Measurements from ENCODE around the gene MOB2.

The MOB2 gene

DNA sequence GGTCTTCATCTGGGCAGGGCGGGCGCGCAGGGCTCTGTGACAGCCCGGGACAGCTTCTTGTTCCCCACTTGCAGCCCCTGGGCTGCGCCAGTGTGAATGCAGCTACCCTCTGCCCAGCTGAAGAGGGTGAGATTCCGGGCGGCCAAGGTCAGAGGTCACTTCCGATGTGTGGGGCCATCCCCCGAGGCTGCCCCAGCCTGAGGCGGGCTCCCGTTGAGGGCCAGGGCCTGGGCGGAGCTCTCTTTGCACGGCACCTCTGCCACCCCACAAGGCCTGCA lies 23.9 kb downstream of the MOB2 start:
- no peak for TF ChIP-seq TAF1 (IDR thresholded peaks at IDR 0.05; ENCODE audit: borderline replicate concordance, insufficient read depth, low read length)
- no peak for TF ChIP-seq SIN3A (IDR thresholded peaks at IDR 0.05; ENCODE audit: borderline replicate concordance, insufficient read depth, low read length)
- TF ChIP-seq FOXP2 (optimal IDR thresholded peaks at IDR 0.05; ENCODE audit: borderline replicate concordance, extremely low read depth, extremely low read length, insufficient read depth) = no peak
- no peak for TF ChIP-seq POLR2AphosphoS5 (IDR thresholded peaks at IDR 0.05; ENCODE audit: low read depth, low read length)
- TF ChIP-seq, protein P1, sequence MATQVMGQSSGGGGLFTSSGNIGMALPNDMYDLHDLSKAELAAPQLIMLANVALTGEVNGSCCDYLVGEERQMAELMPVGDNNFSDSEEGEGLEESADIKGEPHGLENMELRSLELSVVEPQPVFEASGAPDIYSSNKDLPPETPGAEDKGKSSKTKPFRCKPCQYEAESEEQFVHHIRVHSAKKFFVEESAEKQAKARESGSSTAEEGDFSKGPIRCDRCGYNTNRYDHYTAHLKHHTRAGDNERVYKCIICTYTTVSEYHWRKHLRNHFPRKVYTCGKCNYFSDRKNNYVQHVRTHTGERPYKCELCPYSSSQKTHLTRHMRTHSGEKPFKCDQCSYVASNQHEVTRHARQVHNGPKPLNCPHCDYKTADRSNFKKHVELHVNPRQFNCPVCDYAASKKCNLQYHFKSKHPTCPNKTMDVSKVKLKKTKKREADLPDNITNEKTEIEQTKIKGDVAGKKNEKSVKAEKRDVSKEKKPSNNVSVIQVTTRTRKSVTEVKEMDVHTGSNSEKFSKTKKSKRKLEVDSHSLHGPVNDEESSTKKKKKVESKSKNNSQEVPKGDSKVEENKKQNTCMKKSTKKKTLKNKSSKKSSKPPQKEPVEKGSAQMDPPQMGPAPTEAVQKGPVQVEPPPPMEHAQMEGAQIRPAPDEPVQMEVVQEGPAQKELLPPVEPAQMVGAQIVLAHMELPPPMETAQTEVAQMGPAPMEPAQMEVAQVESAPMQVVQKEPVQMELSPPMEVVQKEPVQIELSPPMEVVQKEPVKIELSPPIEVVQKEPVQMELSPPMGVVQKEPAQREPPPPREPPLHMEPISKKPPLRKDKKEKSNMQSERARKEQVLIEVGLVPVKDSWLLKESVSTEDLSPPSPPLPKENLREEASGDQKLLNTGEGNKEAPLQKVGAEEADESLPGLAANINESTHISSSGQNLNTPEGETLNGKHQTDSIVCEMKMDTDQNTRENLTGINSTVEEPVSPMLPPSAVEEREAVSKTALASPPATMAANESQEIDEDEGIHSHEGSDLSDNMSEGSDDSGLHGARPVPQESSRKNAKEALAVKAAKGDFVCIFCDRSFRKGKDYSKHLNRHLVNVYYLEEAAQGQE (IDR thresholded peaks at IDR 0.05; ENCODE audit: insufficient read depth in 1 of 2, low read depth in 2 of 2, low read length in 2 of 2) = no peak

DNA sequence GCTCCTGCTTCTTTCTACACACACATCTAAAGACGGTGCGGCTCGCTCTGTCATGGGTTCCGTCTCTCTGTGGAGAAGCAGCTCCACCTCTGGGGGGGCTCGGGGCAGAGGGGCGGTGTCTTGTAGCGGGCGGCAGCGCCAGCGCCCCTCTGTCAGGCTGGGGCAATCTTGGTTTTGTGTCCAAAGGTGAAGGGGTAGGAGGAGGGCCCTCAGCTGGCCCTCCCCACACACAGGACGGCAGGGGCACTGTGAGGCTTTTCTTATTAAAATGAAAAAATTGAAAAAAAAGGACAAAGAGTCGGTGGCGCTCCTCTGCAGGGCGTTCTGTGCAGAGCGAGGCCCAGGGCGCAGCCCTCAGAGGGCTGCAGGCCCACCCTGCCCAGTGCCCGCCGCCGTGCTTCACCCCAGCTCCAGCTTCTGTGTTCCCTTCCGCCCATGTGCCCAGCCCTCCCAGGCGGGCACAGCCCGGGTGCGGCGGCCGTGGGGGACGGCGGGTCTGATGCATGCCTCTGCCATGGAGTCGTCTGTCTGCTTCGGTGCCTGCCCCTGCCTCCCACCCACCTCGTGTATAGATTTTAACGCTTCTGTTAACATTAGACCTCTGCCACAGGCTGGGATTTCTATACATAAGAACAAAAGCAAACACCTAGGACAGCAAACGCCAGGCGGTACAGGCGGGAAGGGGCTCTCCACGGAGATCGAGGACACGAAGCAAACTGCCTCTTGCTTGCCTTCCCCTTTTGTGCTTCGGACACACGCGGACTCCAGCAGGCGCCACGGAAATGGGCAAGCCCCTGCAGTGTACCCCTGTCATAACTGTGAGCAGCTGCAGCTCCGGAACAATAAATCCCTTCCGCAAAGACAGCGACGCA lies 24.5 kb downstream of the MOB2 start:
- TF ChIP-seq, protein P1 (IDR thresholded peaks at IDR 0.05; ENCODE audit: insufficient read depth in 1 of 2, low read depth in 2 of 2, low read length in 2 of 2) = no peak
- TF ChIP-seq TAF1 (IDR thresholded peaks at IDR 0.05; ENCODE audit: borderline replicate concordance, insufficient read depth, low read length) (no peak), SIN3A (IDR thresholded peaks at IDR 0.05; ENCODE audit: borderline replicate concordance, insufficient read depth, low read length) (no peak), POLR2AphosphoS5 (IDR thresholded peaks at IDR 0.05; ENCODE audit: low read depth, low read length) (no peak), FOXP2 (optimal IDR thresholded peaks at IDR 0.05; ENCODE audit: borderline replicate concordance, extremely low read depth, extremely low read length, insufficient read depth) (no peak)

DNA sequence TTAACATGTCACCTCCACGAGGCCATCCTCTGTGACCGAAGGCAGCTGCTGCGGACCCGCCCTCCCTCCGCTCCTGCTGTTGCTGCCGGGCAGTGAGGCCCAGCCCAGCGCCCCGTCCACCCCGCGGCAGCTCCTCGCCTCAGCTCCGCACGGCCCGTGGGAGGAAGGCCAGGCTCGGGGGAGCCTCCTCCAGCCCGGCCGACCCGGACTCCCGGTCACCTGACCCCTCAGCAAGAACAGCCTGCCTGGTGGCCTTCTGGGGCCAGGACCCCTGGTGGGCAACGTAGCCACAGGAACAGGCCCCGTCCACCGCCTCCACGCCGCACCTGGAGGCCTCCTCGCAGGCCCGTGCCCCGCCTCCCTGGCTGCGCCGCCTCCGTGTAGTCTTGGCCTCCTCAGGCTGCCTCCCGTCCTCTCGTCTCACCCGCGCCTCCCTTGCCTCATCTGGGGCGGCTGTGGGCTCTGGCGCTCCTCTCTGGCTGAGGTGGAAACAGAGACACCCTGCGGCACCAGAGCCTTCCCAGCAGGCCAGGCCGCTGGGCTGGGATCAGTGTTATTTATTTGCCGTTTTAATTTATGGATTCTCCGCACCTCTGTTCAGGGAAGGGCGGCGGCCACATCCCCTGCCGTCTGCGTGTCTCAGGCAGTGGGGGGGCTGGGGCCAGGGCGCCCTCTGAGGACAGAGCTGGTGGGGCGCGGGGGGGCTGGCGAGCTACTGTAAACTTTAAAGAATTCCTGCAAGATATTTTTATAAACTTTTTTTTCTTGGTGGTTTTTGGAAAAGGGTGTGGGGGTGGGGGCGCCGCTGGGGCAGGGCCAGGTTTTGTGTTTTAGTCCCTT lies 25.4 kb downstream of the MOB2 start:
- no peak for TF ChIP-seq FOXP2 (optimal IDR thresholded peaks at IDR 0.05; ENCODE audit: borderline replicate concordance, extremely low read depth, extremely low read length, insufficient read depth)
- TF ChIP-seq TAF1 (IDR thresholded peaks at IDR 0.05; ENCODE audit: borderline replicate concordance, insufficient read depth, low read length) = no peak

DNA sequence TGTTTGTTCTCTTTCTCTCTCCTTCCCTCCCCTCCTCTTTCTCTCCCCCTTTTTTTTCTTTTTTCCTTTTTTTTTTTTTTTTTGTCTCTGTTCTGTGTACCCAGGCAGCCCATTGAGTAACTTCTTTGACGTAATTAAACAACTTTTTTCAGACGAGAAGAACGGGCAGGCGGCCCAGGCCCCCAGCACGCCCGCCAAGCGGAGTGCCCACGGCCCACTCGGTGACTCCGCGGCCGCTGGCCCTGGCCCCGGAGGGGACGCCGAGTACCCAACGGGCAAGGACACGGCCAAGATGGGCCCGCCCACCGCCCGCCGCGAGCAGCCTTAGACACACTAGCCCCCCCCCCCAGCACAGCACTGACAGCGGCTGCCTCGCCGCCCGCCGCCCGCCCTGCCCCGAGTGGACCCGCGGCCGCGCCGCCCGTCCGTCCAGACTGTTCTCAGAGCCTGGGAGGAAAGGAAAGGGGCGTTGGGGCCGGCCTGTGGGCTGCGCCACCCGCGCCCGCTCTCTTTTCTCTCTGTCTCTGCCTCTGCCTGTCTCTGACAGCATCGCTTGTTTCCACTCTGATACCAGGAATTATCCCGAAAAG lies 26.1 kb downstream of the MOB2 start:
- TF ChIP-seq POLR2AphosphoS5 (IDR thresholded peaks at IDR 0.05; ENCODE audit: low read depth, low read length) = no peak
- TF ChIP-seq, protein P1 (IDR thresholded peaks at IDR 0.05; ENCODE audit: insufficient read depth in 1 of 2, low read depth in 2 of 2, low read length in 2 of 2) = no peak
- no peak for TF ChIP-seq SIN3A (IDR thresholded peaks at IDR 0.05; ENCODE audit: borderline replicate concordance, insufficient read depth, low read length)
- TF ChIP-seq TAF1 (IDR thresholded peaks at IDR 0.05; ENCODE audit: borderline replicate concordance, insufficient read depth, low read length) = no peak
- no peak for TF ChIP-seq FOXP2 (optimal IDR thresholded peaks at IDR 0.05; ENCODE audit: borderline replicate concordance, extremely low read depth, extremely low read length, insufficient read depth)

DNA sequence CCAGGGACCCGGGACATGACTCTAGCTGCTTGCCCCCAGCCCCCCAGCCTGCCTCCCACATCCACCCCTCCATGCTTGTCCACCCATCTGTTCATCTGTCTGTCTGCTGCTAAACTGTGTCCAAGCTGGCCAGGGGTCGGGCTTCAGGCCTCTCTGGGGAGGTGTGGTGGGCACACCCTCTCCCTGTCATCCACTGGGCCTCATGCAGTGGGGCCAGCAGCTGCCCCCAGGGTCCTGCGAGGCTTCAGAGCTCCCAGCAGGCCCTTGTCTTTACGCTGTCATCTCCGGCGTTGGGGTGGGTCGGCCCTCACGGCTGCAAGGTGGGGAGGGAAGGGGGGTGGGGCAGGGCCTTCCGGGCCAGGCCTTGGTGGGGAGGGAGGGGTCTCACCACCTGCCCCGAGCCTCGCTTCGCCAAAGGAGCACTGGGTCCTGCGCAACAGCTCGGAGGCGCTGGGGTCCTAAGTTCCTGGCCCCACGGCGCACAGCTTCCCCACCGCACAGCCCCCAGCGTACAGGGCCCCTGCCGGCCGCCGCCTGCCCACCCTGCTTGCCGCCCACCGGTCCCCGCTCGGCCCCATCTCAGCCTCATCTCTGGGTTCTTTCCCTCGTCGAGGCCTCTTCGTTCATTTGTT lies 26.7 kb downstream of the MOB2 start:
- TF ChIP-seq FOXP2 (optimal IDR thresholded peaks at IDR 0.05; ENCODE audit: borderline replicate concordance, extremely low read depth, extremely low read length, insufficient read depth) (no peak), POLR2AphosphoS5 (IDR thresholded peaks at IDR 0.05; ENCODE audit: low read depth, low read length) (no peak), TAF1 (IDR thresholded peaks at IDR 0.05; ENCODE audit: borderline replicate concordance, insufficient read depth, low read length) (no peak), SIN3A (IDR thresholded peaks at IDR 0.05; ENCODE audit: borderline replicate concordance, insufficient read depth, low read length) (no peak)
- TF ChIP-seq, protein P1 (IDR thresholded peaks at IDR 0.05; ENCODE audit: insufficient read depth in 1 of 2, low read depth in 2 of 2, low read length in 2 of 2) = no peak

Data from PFSK-1 (cell line).